Effector memory CD4-positive, alpha-beta T cell (primary cell): ENCODE measurements around the gene PLEKHJ1.
"Not testable (repeated sequence)": the region's sequence is repeated elsewhere in the genome, so short reads cannot be mapped to it uniquely, and the experiment has no call there.

Experiments used
- DNase-seq, 3 donors: peaks; one replicate each; pipeline ENCODE4 v3.0.0-alpha.2; 2020
- H3K27ac ChIP-seq: 2 replicates; pipeline ENCODE4 v1.7.0; 2013; ENCODE audit warnings: mild to moderate bottlenecking, low read length, moderate library complexity; ENCODE audit not compliant: insufficient read depth, poor library complexity, severe bottlenecking
- H3K27me3 ChIP-seq: replicated peaks from 2 replicates; pipeline ENCODE4 v1.7.0; 2013; ENCODE audit warnings: mild to moderate bottlenecking, low read length; ENCODE audit not compliant: insufficient read depth, control insufficient read depth, poor library complexity, severe bottlenecking
- H3K36me3 ChIP-seq: 2 replicates; pipeline ENCODE4 v1.7.0; 2013; ENCODE audit warnings: mild to moderate bottlenecking, low read length, moderate library complexity; ENCODE audit not compliant: control insufficient read depth, insufficient read depth
- H3K4me1 ChIP-seq: 2 replicates; pipeline ENCODE4 v1.7.0; 2013; ENCODE audit warnings: low read length, mild to moderate bottlenecking; ENCODE audit not compliant: control insufficient read depth, insufficient read depth, poor library complexity, severe bottlenecking
- H3K4me3 ChIP-seq: 2 replicates; pipeline ENCODE4 v1.7.0; 2013; ENCODE audit warnings: low read length, low read depth, mild to moderate bottlenecking; ENCODE audit not compliant: insufficient read depth, poor library complexity, severe bottlenecking
- H3K9me3 ChIP-seq: 2 replicates; pipeline ENCODE4 v1.7.0; 2013; ENCODE audit warnings: mild to moderate bottlenecking, low read length, moderate library complexity; ENCODE audit not compliant: control insufficient read depth
- total RNA-seq, 3 donors: gene quantifications; one replicate each; lab custom pipeline; 2026; lab: John Stamatoyannopoulos, UW

PLEKHJ1 gene
- 21.3 to 32.9 (median 27.1) reads per million in 3 donors for total RNA-seq

GRCh38 chr19:2236314-2237050 is at the start of gene PLEKHJ1, which contains the start of gene SF3A2:
Gene PLEKHJ1 (minus strand): TSS chr19:2236329. CDS start chr19:2236248, 81 bp downstream.
Gene SF3A2 (plus strand): TSS chr19:2236824. CDS start chr19:2243419, 6,595 bp downstream.
- peak within 1 kb of the TSS; percentile 77 for H3K4me3 ChIP-seq
- peak within 1 kb of the TSS; percentile 96 for H3K27ac ChIP-seq
- DNase-seq = peak; percentile 96 to 97 (median 96)
- no peaks in the 10 kb centered on the region for H3K9me3 ChIP-seq
- H3K4me1 ChIP-seq = peaks cover 52% of the 10 kb centered on the region
- peaks cover 18% of the 10 kb centered on the region for H3K36me3 ChIP-seq
- no peaks in the 10 kb centered on the region for H3K27me3 ChIP-seq

- no peak for DNase-seq
- H3K27me3 ChIP-seq = no peaks in the 10 kb centered on the region
- no peak overlapping the region for H3K27ac ChIP-seq
- no peaks in the 10 kb centered on the region for H3K9me3 ChIP-seq
- no peaks in the 10 kb centered on the region for H3K36me3 ChIP-seq
- H3K4me3 ChIP-seq = no peak overlapping the region
- peaks cover 12% of the 10 kb centered on the region for H3K4me1 ChIP-seq
Observed at GRCh38 chr19:2283835-2284507, 47.8 kb upstream of the PLEKHJ1 start.

- H3K4me1 ChIP-seq = peaks cover 8% of the 10 kb centered on the region
Observed at GRCh38 chr19:2282862-2283237, 46.7 kb upstream of the PLEKHJ1 start.

GRCh38 chr19:2282062-2282861 is 46.1 kb upstream of the PLEKHJ1 start, which contains the start of gene PEAK3:
Gene PEAK3 (minus strand): TSS chr19:2282175. CDS start chr19:2280931, 1,244 bp downstream.
- peak within 1 kb of the TSS; percentile 15 for H3K4me3 ChIP-seq
- H3K27me3 ChIP-seq = no peaks in the 10 kb centered on the region
- peaks cover 8% of the 10 kb centered on the region for H3K4me1 ChIP-seq
- H3K36me3 ChIP-seq = no peaks in the 10 kb centered on the region
- H3K9me3 ChIP-seq = no peaks in the 10 kb centered on the region
- no peak for DNase-seq
- no peak within 1 kb of the TSS for H3K27ac ChIP-seq

More at GRCh38 chr19:2282862-2283237, 46.7 kb upstream of the PLEKHJ1 start:
- no peaks in the 10 kb centered on the region for H3K36me3 ChIP-seq
- no peak overlapping the region for H3K27ac ChIP-seq
- no peak overlapping the region for H3K4me3 ChIP-seq
- no peaks in the 10 kb centered on the region for H3K27me3 ChIP-seq
- DNase-seq = no peak
- H3K9me3 ChIP-seq = no peaks in the 10 kb centered on the region

- peak overlapping the region; percentile 15 for H3K4me3 ChIP-seq
- H3K27me3 ChIP-seq, H3K4me1 ChIP-seq, H3K36me3 ChIP-seq, DNase-seq, H3K9me3 ChIP-seq, H3K27ac ChIP-seq: not testable (repeated sequence)
Observed at GRCh38 chr19:2281265-2282061, 45.3 kb upstream of the PLEKHJ1 start.

- Histone ChIP-seq H3K27me3 (no peaks in the 10 kb centered on the region), H3K9me3 (no peaks in the 10 kb centered on the region), H3K4me1 (peaks cover 8% of the 10 kb centered on the region), H3K36me3 (peaks cover 4% of the 10 kb centered on the region), H3K4me3 (no peak overlapping the region), H3K27ac (no peak overlapping the region)
- DNase-seq = no peak
Observed at GRCh38 chr19:2280633-2281264, 44.6 kb upstream of the PLEKHJ1 start.

GRCh38 chr19:2278459-2279158 is 42.5 kb upstream of the PLEKHJ1 start:
- no peak overlapping the region for H3K4me3 ChIP-seq
- no peak for DNase-seq
- no peaks in the 10 kb centered on the region for H3K9me3 ChIP-seq
- no peaks in the 10 kb centered on the region for H3K27me3 ChIP-seq
- peaks cover 17% of the 10 kb centered on the region for H3K4me1 ChIP-seq
- no peak overlapping the region for H3K27ac ChIP-seq
- H3K36me3 ChIP-seq = peaks cover 4% of the 10 kb centered on the region

GRCh38 chr19:2277138-2277537 is 41.0 kb upstream of the PLEKHJ1 start:
- Histone ChIP-seq H3K36me3 (peaks cover 13% of the 10 kb centered on the region), H3K27ac (no peak overlapping the region), H3K4me1 (peaks cover 26% of the 10 kb centered on the region), H3K27me3 (no peaks in the 10 kb centered on the region), H3K4me3 (no peak overlapping the region), H3K9me3 (no peaks in the 10 kb centered on the region)
- no peak for DNase-seq
